ENCODE data around the gene INPP4A. TPM values are rescaled to one million over a fixed set of nuclear protein-coding genes. Genes with fewer than 3 reads are reported as not detected.

INPP4A gene
- total RNA-seq, 4 donors from 2014 or later: 30.2 to 45.1 (median 37.8) TPM

DNA sequence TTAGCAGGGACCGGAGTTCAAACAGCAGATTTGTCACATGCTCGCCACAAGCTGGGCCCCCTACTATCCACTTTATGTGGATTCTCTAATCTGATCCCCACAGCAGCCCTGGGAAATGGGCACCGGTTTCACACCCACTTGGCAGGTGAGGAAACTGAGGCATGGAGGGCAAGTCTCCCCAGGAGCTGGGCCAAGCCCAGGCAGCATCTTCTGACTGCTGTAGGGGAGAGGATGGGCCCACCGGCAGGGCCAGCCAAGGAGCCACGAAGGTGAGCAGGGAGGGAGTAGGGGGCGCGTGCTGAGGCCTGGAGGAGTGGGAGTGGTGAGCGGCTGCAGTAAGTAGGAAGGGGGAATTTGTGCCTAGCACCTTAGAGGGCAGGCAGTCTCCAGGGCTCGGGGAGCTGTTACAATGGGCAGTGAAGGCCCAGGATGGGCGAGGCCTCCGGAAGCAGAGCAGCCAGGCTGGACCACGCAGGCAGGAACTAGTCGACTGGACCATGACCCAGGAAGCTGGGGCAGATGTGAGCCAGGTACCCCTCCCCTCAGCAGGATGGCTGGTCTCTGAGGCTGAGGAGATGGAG is 126.6 kb downstream of the INPP4A start:
- H3K4me3 ChIP-seq: no peak overlapping the region
- no peaks in the 10 kb centered on the region for H3K9me3 ChIP-seq
- 80 to 83% methylated on average over 1 to 3 of the region's 13 CpGs for WGBS, 2 donors (ENCODE audit: low coverage in 1 of 2)
- no peak for ATAC-seq
- no peaks in the 10 kb centered on the region for H3K27me3 ChIP-seq
- peaks cover 0 to 100% of the 10 kb centered on the region in 2 donors for H3K36me3 ChIP-seq
- no peak overlapping the region for H3K27ac ChIP-seq
- TF ChIP-seq EP300 (IDR thresholded peaks at IDR 0.05) (no peak), POLR2A (IDR thresholded peaks at IDR 0.05) (no peak), POLR2AphosphoS5 (IDR thresholded peaks at IDR 0.05) (no peak)
- TF ChIP-seq, protein P1, sequence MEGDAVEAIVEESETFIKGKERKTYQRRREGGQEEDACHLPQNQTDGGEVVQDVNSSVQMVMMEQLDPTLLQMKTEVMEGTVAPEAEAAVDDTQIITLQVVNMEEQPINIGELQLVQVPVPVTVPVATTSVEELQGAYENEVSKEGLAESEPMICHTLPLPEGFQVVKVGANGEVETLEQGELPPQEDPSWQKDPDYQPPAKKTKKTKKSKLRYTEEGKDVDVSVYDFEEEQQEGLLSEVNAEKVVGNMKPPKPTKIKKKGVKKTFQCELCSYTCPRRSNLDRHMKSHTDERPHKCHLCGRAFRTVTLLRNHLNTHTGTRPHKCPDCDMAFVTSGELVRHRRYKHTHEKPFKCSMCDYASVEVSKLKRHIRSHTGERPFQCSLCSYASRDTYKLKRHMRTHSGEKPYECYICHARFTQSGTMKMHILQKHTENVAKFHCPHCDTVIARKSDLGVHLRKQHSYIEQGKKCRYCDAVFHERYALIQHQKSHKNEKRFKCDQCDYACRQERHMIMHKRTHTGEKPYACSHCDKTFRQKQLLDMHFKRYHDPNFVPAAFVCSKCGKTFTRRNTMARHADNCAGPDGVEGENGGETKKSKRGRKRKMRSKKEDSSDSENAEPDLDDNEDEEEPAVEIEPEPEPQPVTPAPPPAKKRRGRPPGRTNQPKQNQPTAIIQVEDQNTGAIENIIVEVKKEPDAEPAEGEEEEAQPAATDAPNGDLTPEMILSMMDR (IDR thresholded peaks at IDR 0.05): no peak
- H3K4me1 ChIP-seq: no peaks in the 10 kb centered on the region

DNA sequence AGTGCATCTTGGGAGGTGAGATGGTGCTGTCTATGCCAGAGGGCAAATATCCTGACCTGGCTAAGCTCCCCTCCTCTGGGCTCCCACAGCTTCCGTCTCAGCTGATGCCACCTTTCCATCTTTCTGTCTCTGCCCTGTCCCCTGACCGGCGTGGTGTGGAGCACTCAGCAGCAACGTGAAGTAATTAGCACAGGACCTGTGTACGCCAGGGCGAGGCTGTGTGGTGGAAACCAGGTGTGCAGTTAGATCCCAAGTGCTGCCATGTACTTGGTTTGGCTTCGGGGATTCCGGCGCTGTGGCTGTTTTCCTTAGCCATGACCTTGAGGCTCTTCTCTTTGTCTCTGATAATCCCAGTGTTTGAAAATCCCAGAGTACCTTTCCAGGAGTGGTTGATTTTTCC is 127.1 kb downstream of the INPP4A start:
- Histone ChIP-seq H3K36me3 (peaks cover 0 to 100% of the 10 kb centered on the region in 2 donors), H3K4me1 (no peaks in the 10 kb centered on the region), H3K27me3 (no peaks in the 10 kb centered on the region), H3K27ac (no peak overlapping the region), H3K4me3 (no peak overlapping the region), H3K9me3 (no peaks in the 10 kb centered on the region)
- no peak for ATAC-seq
- TF ChIP-seq, protein P1 (IDR thresholded peaks at IDR 0.05): no peak
- TF ChIP-seq EP300 (IDR thresholded peaks at IDR 0.05): no peak
- TF ChIP-seq POLR2AphosphoS5 (IDR thresholded peaks at IDR 0.05): no peak
- no peak for TF ChIP-seq POLR2A (IDR thresholded peaks at IDR 0.05)
- WGBS, 2 donors (ENCODE audit: low coverage in 1 of 2): 86 to 95% methylated on average over 3 to 6 of the region's 9 CpGs

DNA sequence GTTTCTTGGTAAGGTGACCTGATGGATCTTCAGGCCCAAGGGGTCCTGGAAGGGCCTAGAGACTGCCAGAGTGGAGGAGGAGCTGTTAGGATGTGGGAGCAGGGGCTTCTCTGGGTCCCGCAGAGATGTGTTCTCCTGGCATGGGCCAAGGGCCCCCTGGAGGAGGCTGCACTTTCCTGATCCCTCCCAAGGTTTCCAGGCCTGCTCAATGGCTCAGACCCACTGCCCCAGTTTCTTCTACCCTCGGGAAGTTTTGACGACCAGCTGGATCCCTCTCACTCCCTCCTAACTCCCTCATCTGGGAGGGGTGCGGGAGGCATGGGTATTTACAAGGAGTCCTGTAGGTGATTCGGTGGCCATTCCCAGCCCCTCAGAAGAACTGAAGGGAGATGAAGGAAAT is 127.6 kb downstream of the INPP4A start:
- Histone ChIP-seq H3K27ac (no peak overlapping the region), H3K36me3 (peaks cover 0 to 100% of the 10 kb centered on the region in 2 donors), H3K27me3 (no peaks in the 10 kb centered on the region), H3K4me1 (no peaks in the 10 kb centered on the region), H3K9me3 (no peaks in the 10 kb centered on the region), H3K4me3 (no peak overlapping the region)
- TF ChIP-seq EP300 (IDR thresholded peaks at IDR 0.05): no peak
- no peak for TF ChIP-seq POLR2A (IDR thresholded peaks at IDR 0.05)
- TF ChIP-seq POLR2AphosphoS5 (IDR thresholded peaks at IDR 0.05): no peak
- TF ChIP-seq, protein P1 (IDR thresholded peaks at IDR 0.05): no peak
- WGBS, 2 donors (ENCODE audit: low coverage in 1 of 2): 82 to 92% methylated on average over 2 of the region's 5 CpGs
- ATAC-seq: no peak

DNA sequence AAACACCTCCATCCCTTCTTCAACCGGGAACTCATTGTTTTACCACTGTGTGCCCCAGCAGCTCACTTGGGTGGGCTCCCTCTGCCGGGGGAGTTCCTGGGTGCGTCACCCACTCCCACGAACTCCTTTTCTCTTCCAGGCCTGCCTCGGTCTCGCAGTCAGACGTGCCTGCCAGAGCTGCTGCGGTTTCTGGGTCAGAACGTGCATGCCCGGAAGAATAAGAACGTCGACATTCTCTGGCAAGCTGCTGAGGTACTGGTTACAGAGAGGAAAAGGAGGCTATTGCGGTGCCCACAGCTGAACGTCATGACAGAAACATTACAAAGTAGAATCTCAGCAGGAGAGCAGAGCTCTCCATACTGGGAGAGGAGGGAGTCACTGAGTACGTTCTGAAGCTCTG is 128.0 kb downstream of the INPP4A start:
- no peak for ATAC-seq
- TF ChIP-seq POLR2A (IDR thresholded peaks at IDR 0.05): no peak
- TF ChIP-seq, protein P1 (IDR thresholded peaks at IDR 0.05): no peak
- TF ChIP-seq POLR2AphosphoS5 (IDR thresholded peaks at IDR 0.05): no peak
- no peak for TF ChIP-seq EP300 (IDR thresholded peaks at IDR 0.05)

DNA sequence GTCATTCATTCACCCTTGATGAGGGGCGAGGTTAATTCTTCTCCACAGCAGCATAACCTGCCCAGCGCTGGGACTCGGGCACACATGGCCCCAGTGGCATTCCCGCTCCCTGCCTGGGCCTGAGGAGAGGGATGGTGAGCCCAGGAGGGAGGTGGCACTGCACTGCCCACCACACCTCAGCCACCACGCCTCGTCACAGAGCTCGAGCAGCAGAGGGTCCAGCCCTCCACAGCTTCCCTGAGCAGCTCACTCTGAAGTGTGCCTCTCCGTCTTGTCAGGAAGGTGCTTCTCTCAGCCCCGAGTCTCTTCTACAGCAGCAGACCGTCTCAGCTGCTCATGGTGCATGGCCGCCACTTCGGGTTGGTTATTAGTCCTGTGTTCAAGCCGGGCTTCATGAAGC is 128.8 kb downstream of the INPP4A start:
- WGBS, 2 donors (ENCODE audit: low coverage in 1 of 2): 89 to 100% methylated on average over 1 to 3 of the region's 13 CpGs
- Histone ChIP-seq H3K27ac (no peak overlapping the region), H3K27me3 (no peaks in the 10 kb centered on the region), H3K4me3 (no peak overlapping the region), H3K4me1 (no peaks in the 10 kb centered on the region), H3K9me3 (no peaks in the 10 kb centered on the region), H3K36me3 (peaks cover 0 to 100% of the 10 kb centered on the region in 2 donors)
- TF ChIP-seq POLR2A (IDR thresholded peaks at IDR 0.05): no peak
- TF ChIP-seq EP300 (IDR thresholded peaks at IDR 0.05): no peak
- TF ChIP-seq, protein P1 (IDR thresholded peaks at IDR 0.05): no peak
- no peak for TF ChIP-seq POLR2AphosphoS5 (IDR thresholded peaks at IDR 0.05)
- ATAC-seq: no peak

More for the DNA sequence above, 128.0 kb downstream of the INPP4A start:
- Histone ChIP-seq H3K36me3 (peaks cover 0 to 100% of the 10 kb centered on the region in 2 donors), H3K27ac (no peak overlapping the region), H3K9me3 (no peaks in the 10 kb centered on the region), H3K27me3 (no peaks in the 10 kb centered on the region), H3K4me3 (no peak overlapping the region), H3K4me1 (no peaks in the 10 kb centered on the region)
- WGBS, 2 donors (ENCODE audit: low coverage in 1 of 2): 62 to 77% methylated on average over 4 to 8 of the region's 15 CpGs
